Measurements from ENCODE around the gene CCDC187.

The CCDC187 gene

GRCh38 chr9:136235171-136235570, 68.7 kb downstream of the CCDC187 start:
- TF ChIP-seq TAF1 (IDR thresholded peaks at IDR 0.05; ENCODE audit: borderline replicate concordance, low read depth, low read length) (no peak), POLR2AphosphoS5 (IDR thresholded peaks at IDR 0.05; ENCODE audit: low read depth, low read length) (no peak), POLR2A (IDR thresholded peaks at IDR 0.05; ENCODE audit: low read depth, low read length) (no peak)
- no peak for FAIRE-seq
- DNase-seq (ENCODE audit: insufficient read length) = no peak

DNA sequence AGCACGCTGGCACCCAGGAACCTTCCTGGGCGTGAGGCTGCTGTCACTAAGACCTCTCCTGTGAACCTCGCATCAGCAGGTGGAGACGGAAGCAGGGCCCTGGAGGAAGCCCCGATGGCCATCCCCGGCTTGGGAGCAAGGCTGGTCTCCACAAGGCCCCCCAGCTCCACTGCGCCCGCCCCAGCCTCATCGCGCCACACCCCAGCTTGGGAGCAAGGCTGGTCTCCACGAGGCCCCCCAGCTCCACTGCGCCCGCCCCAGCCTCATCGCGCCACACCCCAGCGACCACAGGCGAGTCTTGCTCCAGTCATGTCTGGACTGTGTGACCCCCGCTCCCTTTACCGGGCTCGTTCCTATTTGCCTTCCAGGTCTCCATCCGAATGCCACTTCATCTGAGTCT, 69.3 kb downstream of the CCDC187 start:
- FAIRE-seq (no peak), DNase-seq (ENCODE audit: insufficient read length) (no peak)
- no peak for TF ChIP-seq POLR2AphosphoS5 (IDR thresholded peaks at IDR 0.05; ENCODE audit: low read depth, low read length)
- TF ChIP-seq TAF1 (IDR thresholded peaks at IDR 0.05; ENCODE audit: borderline replicate concordance, low read depth, low read length) = no peak
- TF ChIP-seq POLR2A (IDR thresholded peaks at IDR 0.05; ENCODE audit: low read depth, low read length) = no peak

GRCh38 chr9:136233868-136234267, 70.0 kb downstream of the CCDC187 start:
- FAIRE-seq = no peak
- TF ChIP-seq TAF1 (IDR thresholded peaks at IDR 0.05; ENCODE audit: borderline replicate concordance, low read depth, low read length) (no peak), POLR2A (IDR thresholded peaks at IDR 0.05; ENCODE audit: low read depth, low read length) (no peak), POLR2AphosphoS5 (IDR thresholded peaks at IDR 0.05; ENCODE audit: low read depth, low read length) (no peak)
- DNase-seq (ENCODE audit: insufficient read length) = no peak

DNA sequence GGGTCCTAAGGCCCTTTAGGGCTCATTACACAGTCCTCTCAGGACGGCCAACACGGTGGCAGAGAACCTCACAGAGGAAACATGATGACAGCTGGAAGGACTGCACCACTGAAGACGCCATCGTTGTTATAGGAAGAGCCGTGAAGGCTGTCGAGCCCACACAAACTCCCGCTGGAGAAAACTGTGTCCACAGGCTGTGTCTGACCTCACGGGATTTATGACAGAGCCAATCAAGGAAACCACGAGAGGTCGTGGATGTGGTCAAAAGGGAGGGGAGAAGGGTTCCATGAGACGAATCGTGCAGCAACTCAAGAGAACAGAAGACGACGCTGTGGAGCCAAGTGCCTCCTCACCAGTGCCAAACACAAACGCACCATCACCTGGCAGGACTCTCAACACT, 70.5 kb downstream of the CCDC187 start:
- TF ChIP-seq POLR2AphosphoS5 (IDR thresholded peaks at IDR 0.05; ENCODE audit: low read depth, low read length) = no peak
- no peak for TF ChIP-seq TAF1 (IDR thresholded peaks at IDR 0.05; ENCODE audit: borderline replicate concordance, low read depth, low read length)
- no peak for TF ChIP-seq POLR2A (IDR thresholded peaks at IDR 0.05; ENCODE audit: low read depth, low read length)
- DNase-seq (ENCODE audit: insufficient read length) (no peak), FAIRE-seq (no peak)

- DNase-seq (ENCODE audit: insufficient read length) (no peak), FAIRE-seq (no peak)
- TF ChIP-seq POLR2A (IDR thresholded peaks at IDR 0.05; ENCODE audit: low read depth, low read length) (no peak), POLR2AphosphoS5 (IDR thresholded peaks at IDR 0.05; ENCODE audit: low read depth, low read length) (no peak), TAF1 (IDR thresholded peaks at IDR 0.05; ENCODE audit: borderline replicate concordance, low read depth, low read length) (no peak)
Measured at GRCh38 chr9:136232969-136233368, 70.9 kb downstream of the CCDC187 start.

- no peak for DNase-seq (ENCODE audit: insufficient read length)
- TF ChIP-seq POLR2A (IDR thresholded peaks at IDR 0.05; ENCODE audit: low read depth, low read length) (no peak), POLR2AphosphoS5 (IDR thresholded peaks at IDR 0.05; ENCODE audit: low read depth, low read length) (no peak), TAF1 (IDR thresholded peaks at IDR 0.05; ENCODE audit: borderline replicate concordance, low read depth, low read length) (no peak)
- FAIRE-seq = no peak
Measured at GRCh38 chr9:136231478-136232297, 72.2 kb downstream of the CCDC187 start.

DNA sequence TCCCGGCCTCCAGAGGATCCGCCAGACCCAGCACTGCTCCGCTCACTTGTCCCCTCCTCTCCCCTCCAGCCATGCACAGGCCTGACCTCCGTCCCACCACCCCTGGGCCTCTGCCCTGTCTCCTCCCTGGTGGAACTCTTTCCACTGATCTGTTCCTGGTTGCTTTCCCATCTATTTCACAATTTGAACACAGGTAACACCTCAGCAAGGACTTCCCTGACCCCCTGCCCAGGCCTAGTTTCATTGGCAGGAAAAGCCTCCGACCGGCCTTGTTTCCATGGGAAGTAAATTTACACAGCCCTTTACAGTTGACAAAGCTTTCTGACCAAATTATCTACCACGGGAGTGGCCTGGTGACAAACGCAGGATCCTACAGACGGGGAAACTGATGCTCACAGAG, 73.1 kb downstream of the CCDC187 start:
- no peak for FAIRE-seq

GRCh38 chr9:136230365-136230764, 73.5 kb downstream of the CCDC187 start:
- FAIRE-seq = no peak
- TF ChIP-seq POLR2A (IDR thresholded peaks at IDR 0.05; ENCODE audit: low read depth, low read length) (no peak), TAF1 (IDR thresholded peaks at IDR 0.05; ENCODE audit: borderline replicate concordance, low read depth, low read length) (no peak), POLR2AphosphoS5 (IDR thresholded peaks at IDR 0.05; ENCODE audit: low read depth, low read length) (no peak)
- DNase-seq (ENCODE audit: insufficient read length) = no peak

More for the DNA sequence above, 73.1 kb downstream of the CCDC187 start:
- TF ChIP-seq POLR2AphosphoS5 (IDR thresholded peaks at IDR 0.05; ENCODE audit: low read depth, low read length) (no peak), POLR2A (IDR thresholded peaks at IDR 0.05; ENCODE audit: low read depth, low read length) (no peak), TAF1 (IDR thresholded peaks at IDR 0.05; ENCODE audit: borderline replicate concordance, low read depth, low read length) (no peak)
- no peak for DNase-seq (ENCODE audit: insufficient read length)

- TF ChIP-seq POLR2AphosphoS5 (IDR thresholded peaks at IDR 0.05; ENCODE audit: low read depth, low read length) (no peak), TAF1 (IDR thresholded peaks at IDR 0.05; ENCODE audit: borderline replicate concordance, low read depth, low read length) (no peak), POLR2A (IDR thresholded peaks at IDR 0.05; ENCODE audit: low read depth, low read length) (no peak)
- no peak for FAIRE-seq
- no peak for DNase-seq (ENCODE audit: insufficient read length)
Measured at GRCh38 chr9:136229096-136230065, 74.5 kb downstream of the CCDC187 start.

- DNase-seq (ENCODE audit: insufficient read length) = no peak
- no peak for FAIRE-seq
Measured at GRCh38 chr9:136228107-136228875, 75.6 kb downstream of the CCDC187 start.

More at GRCh38 chr9:136228107-136228875, 75.6 kb downstream of the CCDC187 start:
- TF ChIP-seq TAF1 (IDR thresholded peaks at IDR 0.05; ENCODE audit: borderline replicate concordance, low read depth, low read length) (no peak), POLR2AphosphoS5 (IDR thresholded peaks at IDR 0.05; ENCODE audit: low read depth, low read length) (no peak), POLR2A (IDR thresholded peaks at IDR 0.05; ENCODE audit: low read depth, low read length) (no peak)

All from GM12892 (cell line).